Endothelial cell of umbilical vein (primary cell): ENCODE data around the gene SUCLG2.

Experiments
- POLR2A ChIP-seq: IDR thresholded peaks from 2 replicates; pipeline ENCODE4 v1.6.1; 2012; ENCODE audit warnings: low read depth, mild to moderate bottlenecking, control low read depth, low read length
- TF ChIP-seq, protein P1 (sequence below), 2 donors: IDR thresholded peaks; 1 replicate in 1 of 2; 2 replicates in 1 of 2; pipeline ENCODE4 v1.5.1; 2011; ENCODE audit warnings: low read length in 2 of 2, mild to moderate bottlenecking in 2 of 2, moderate library complexity in 2 of 2, control low read depth in 1 of 2, inconsistent platforms in 1 of 2, low read depth in 1 of 2; ENCODE audit not compliant: insufficient read depth in 1 of 2; ENCODE audit errors: extremely low read depth in 1 of 2

DNA sequence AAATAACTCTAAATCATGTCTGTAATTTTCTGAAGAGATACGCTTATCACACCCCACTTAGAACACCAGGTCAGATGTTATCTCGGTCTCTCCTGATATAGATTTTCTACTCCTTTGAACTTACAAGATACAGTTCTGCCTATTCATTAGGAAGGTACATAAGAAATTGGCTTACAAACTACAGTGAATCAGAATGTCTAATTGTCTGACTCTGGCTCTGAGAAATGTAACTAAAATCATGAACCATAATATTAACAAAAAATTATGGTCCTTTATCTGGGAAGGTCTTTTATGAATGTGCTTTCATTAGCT, 235.2 kb downstream of the SUCLG2 start:
- TF ChIP-seq, protein P1, sequence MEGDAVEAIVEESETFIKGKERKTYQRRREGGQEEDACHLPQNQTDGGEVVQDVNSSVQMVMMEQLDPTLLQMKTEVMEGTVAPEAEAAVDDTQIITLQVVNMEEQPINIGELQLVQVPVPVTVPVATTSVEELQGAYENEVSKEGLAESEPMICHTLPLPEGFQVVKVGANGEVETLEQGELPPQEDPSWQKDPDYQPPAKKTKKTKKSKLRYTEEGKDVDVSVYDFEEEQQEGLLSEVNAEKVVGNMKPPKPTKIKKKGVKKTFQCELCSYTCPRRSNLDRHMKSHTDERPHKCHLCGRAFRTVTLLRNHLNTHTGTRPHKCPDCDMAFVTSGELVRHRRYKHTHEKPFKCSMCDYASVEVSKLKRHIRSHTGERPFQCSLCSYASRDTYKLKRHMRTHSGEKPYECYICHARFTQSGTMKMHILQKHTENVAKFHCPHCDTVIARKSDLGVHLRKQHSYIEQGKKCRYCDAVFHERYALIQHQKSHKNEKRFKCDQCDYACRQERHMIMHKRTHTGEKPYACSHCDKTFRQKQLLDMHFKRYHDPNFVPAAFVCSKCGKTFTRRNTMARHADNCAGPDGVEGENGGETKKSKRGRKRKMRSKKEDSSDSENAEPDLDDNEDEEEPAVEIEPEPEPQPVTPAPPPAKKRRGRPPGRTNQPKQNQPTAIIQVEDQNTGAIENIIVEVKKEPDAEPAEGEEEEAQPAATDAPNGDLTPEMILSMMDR (IDR thresholded peaks at IDR 0.05; ENCODE audit: extremely low read depth in 1 of 2, insufficient read depth in 1 of 2, low read depth in 1 of 2, low read length in 2 of 2) = no peak
- no peak for TF ChIP-seq POLR2A
